CD4-positive, alpha-beta T cell (primary cell): ENCODE measurements around the gene OR9I1. TPM values are rescaled to one million over a fixed set of nuclear protein-coding genes. Genes with fewer than 3 reads are reported as not detected.

Experiments
- ATAC-seq: fragments of 200-7000 bp; cut with Tn5 transposase; one replicate; pipeline ENCODE4 v1.10.0; 2022; ENCODE audit warnings: mild to moderate bottlenecking; ENCODE audit not compliant: poor library complexity
- CTCF ChIA-PET: fragments of 350-600 bp; sonication (Branson Sonifier 250); formaldehyde crosslinking; loops from one replicate; lab custom pipeline; 2021; ENCODE audit warnings: antibody characterized with exemption, inconsistent platforms; lab: Charles Lee
- POLR2A ChIA-PET: fragments of 350-600 bp; sonication (Branson Sonifier 250); formaldehyde crosslinking; loops from one replicate; lab custom pipeline; 2021; ENCODE audit warnings: antibody characterized with exemption, inconsistent platforms; lab: Charles Lee
- DNase-seq, 14 experiments: peaks; one replicate each; pipeline ENCODE4 v3.0.0-alpha.2; 2013 to 2020; ENCODE audit warnings: mixed read lengths in 2 of 14
- H3K27ac ChIP-seq, 2 donors: one replicate each; pipeline versions ENCODE4 v1.5.1 to v1.7.0; 2013; ENCODE audit warnings: low read length in 2 of 2, low read depth in 1 of 2, mild to moderate bottlenecking in 1 of 2
- H3K27me3 ChIP-seq, 2 experiments: 1 replicate in 1 of 2; 2 replicates in 1 of 2; pipeline versions ENCODE4 v1.6.1 to v1.7.0; 2013; ENCODE audit warnings: low read length in 2 of 2, control low read depth in 1 of 2, mild to moderate bottlenecking in 1 of 2, moderate library complexity in 1 of 2; ENCODE audit not compliant: insufficient read depth in 2 of 2, control insufficient read depth in 1 of 2
- H3K36me3 ChIP-seq: one replicate; pipeline ENCODE4 v1.6.1; 2013; ENCODE audit warnings: low read length, control low read depth; ENCODE audit not compliant: insufficient read depth
- H3K4me1 ChIP-seq: one replicate; pipeline ENCODE4 v1.6.1; 2013; ENCODE audit warnings: low read length, control low read depth; ENCODE audit not compliant: insufficient read depth
- H3K4me3 ChIP-seq: one replicate; pipeline ENCODE4 v1.5.1; 2013; ENCODE audit warnings: mild to moderate bottlenecking, low read length, moderate library complexity
- H3K9me3 ChIP-seq, 2 experiments: 1 replicate in 1 of 2; 2 replicates in 1 of 2; pipeline versions ENCODE4 v1.6.1 to v1.7.0; 2013; ENCODE audit warnings: low read length in 2 of 2, mild to moderate bottlenecking in 2 of 2, control low read depth in 1 of 2, moderate library complexity in 1 of 2; ENCODE audit not compliant: control insufficient read depth in 1 of 2, insufficient read depth in 1 of 2
- H3K27ac Mint-ChIP-seq: one replicate; pipeline ENCODE4 v1.8.0; 2020; ENCODE audit warnings: mixed read lengths
- H3K27me3 Mint-ChIP-seq: one replicate; pipeline ENCODE4 v1.8.0; 2021; ENCODE audit warnings: mixed read lengths
- H3K36me3 Mint-ChIP-seq: one replicate; pipeline ENCODE4 v1.8.0; 2021; ENCODE audit warnings: low read depth, mixed read lengths
- H3K4me1 Mint-ChIP-seq: one replicate; pipeline ENCODE4 v1.8.0; 2021; ENCODE audit warnings: low read depth, mixed read lengths
- H3K4me3 Mint-ChIP-seq: one replicate; pipeline ENCODE4 v1.8.0; 2020; ENCODE audit warnings: mild to moderate bottlenecking, mixed read lengths
- H3K9me3 Mint-ChIP-seq: one replicate; pipeline ENCODE4 v1.8.0; 2020; ENCODE audit warnings: mixed read lengths
- intact Hi-C, 2 experiments: fragments of 100-400 bp; cut with DNase I in 1 of 2; cut with micrococcal nuclease in 1 of 2; formaldehyde crosslinking; loops; one replicate each; pipeline versions ENCODE4 v1.15.1 to v1.9.0; 2023 to 2025; cut with DNase I, micrococcal nuclease
- total RNA-seq, 174 experiments: library from RNA in 2 of 174; stranded (reverse) in 2 of 174; gene quantifications; one replicate each; pipeline ENCODE4 v1.2.3 and lab custom pipeline; 2021 to 2026
- TF ChIP-seq, protein P1 (sequence below): fragments of 200-600 bp; IDR thresholded peaks from one replicate; pipeline ENCODE4 v1.8.0; 2022; ENCODE audit warnings: antibody characterized with exemption, mild to moderate bottlenecking

Gene OR9I1
- total RNA-seq, 2 experiments from 2014 or later: not detected

DNA sequence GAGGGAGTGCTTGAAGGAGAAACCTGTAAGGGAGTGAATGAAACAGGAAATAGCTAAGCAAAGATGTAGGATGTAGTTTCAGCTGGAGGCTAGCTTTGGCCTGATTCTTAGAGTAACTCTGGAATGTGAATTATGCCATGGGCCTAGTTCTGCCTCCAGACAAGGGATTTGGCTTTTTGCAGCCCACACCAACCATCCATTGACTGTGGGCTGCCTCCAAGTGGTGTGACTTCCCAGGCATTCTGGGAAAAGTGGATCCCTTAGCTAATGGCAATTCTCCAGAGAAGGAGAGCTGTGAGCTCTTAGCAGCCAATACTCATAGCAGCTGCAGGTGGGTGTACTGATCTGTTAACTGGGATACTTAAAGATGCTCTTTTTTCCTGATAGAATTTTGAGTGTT, 2.0 kb upstream of the OR9I1 start:
- no peak overlapping the region for H3K27ac ChIP-seq
- DNase-seq: no peak
- no peak overlapping the region for H3K4me3 ChIP-seq
- Mint-ChIP-seq H3K27ac (no peak overlapping the region), H3K27me3 (peaks cover 18% of the 10 kb centered on the region), H3K9me3 (no peaks in the 10 kb centered on the region), H3K36me3 (no peaks in the 10 kb centered on the region), H3K4me1 (no peaks in the 10 kb centered on the region), H3K4me3 (no peak overlapping the region)
- TF ChIP-seq, protein P1, sequence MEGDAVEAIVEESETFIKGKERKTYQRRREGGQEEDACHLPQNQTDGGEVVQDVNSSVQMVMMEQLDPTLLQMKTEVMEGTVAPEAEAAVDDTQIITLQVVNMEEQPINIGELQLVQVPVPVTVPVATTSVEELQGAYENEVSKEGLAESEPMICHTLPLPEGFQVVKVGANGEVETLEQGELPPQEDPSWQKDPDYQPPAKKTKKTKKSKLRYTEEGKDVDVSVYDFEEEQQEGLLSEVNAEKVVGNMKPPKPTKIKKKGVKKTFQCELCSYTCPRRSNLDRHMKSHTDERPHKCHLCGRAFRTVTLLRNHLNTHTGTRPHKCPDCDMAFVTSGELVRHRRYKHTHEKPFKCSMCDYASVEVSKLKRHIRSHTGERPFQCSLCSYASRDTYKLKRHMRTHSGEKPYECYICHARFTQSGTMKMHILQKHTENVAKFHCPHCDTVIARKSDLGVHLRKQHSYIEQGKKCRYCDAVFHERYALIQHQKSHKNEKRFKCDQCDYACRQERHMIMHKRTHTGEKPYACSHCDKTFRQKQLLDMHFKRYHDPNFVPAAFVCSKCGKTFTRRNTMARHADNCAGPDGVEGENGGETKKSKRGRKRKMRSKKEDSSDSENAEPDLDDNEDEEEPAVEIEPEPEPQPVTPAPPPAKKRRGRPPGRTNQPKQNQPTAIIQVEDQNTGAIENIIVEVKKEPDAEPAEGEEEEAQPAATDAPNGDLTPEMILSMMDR: no peak
- CTCF ChIA-PET: no interaction called here
- no peaks in the 10 kb centered on the region for H3K36me3 ChIP-seq
- H3K27me3 ChIP-seq: peaks cover 0 to 3% of the 10 kb centered on the region in 2 experiments
- ATAC-seq: no peak
- H3K4me1 ChIP-seq: no peaks in the 10 kb centered on the region
- intact Hi-C loops: no loop called here
- no peaks in the 10 kb centered on the region for H3K9me3 ChIP-seq
- POLR2A ChIA-PET: no interaction called here

DNA sequence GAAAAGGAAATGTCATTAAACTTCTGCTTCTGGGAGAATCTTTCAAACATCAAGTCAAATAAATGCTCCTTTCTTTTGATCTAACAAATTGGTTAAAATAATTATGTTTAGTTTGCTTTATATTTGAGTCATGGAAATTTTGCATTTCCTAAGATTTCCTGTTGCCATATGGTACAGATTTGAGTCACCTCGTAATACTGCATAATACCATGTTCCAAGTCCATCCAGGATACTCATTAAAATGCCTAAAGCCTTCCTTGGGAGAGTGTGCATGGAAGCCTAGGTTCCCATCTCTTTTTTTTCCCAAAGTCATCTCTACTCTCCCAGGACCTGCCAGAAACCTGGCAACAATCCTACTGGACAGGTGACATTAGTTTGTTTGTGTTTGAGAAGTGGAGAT, 4.2 kb downstream of the OR9I1 start:
- Histone ChIP-seq H3K4me1 (no peaks in the 10 kb centered on the region), H3K4me3 (no peak overlapping the region), H3K27ac (no peak overlapping the region), H3K27me3 (no peaks in the 10 kb centered on the region), H3K9me3 (no peaks in the 10 kb centered on the region), H3K36me3 (no peaks in the 10 kb centered on the region)
- Mint-ChIP-seq H3K4me1 (no peaks in the 10 kb centered on the region), H3K4me3 (no peak overlapping the region), H3K36me3 (no peaks in the 10 kb centered on the region), H3K27ac (no peak overlapping the region), H3K27me3 (peaks cover 59% of the 10 kb centered on the region), H3K9me3 (no peaks in the 10 kb centered on the region)
- TF ChIP-seq, protein P1: no peak
- POLR2A ChIA-PET: no interaction called here
- intact Hi-C loops: no loop called here
- DNase-seq (no peak), ATAC-seq (no peak)
- CTCF ChIA-PET: no interaction called here

DNA sequence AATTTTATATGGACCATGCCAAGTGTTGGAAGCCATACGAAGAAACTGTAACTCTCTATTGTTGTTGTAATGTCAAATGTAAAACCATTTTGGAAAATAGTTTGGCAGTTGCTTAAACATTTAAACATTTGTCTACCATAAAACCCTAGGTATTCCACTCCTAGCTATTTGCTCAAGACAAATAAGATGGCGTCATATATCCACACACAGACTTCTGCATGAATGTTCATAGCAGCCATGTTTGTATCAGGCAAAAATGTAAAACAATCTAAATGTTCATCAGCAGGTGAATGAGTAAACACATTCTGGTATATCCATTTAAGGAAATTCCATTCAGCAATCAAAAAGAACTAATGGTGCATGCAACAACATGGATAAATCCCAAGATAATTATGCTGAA, 27.9 kb downstream of the OR9I1 start:
- Mint-ChIP-seq H3K27me3 (peaks cover 21% of the 10 kb centered on the region), H3K9me3 (peaks cover 10% of the 10 kb centered on the region), H3K36me3 (no peaks in the 10 kb centered on the region), H3K4me3 (no peak overlapping the region), H3K4me1 (no peaks in the 10 kb centered on the region), H3K27ac (no peak overlapping the region)
- DNase-seq: no peak
- intact Hi-C loops: no loop called here
- H3K9me3 ChIP-seq: peaks cover 6 to 8% of the 10 kb centered on the region in 2 experiments
- no peak for ATAC-seq
- no peaks in the 10 kb centered on the region for H3K27me3 ChIP-seq
- H3K4me3 ChIP-seq: no peak overlapping the region
- POLR2A ChIA-PET: no interaction called here
- H3K4me1 ChIP-seq: no peaks in the 10 kb centered on the region
- no peak overlapping the region for H3K27ac ChIP-seq
- CTCF ChIA-PET: interaction anchor here (0.6 kb wide), 1 partner anchor 228 kb away, joined by 3 read pairs; no protein-coding TSS in a partner anchor
- TF ChIP-seq, protein P1: no peak
- H3K36me3 ChIP-seq: no peaks in the 10 kb centered on the region
